Frontal cortex (tissue), 4 donors: ENCODE measurements around the gene HNRNPDL. TPM values are rescaled to one million over a fixed set of nuclear protein-coding genes. Genes with fewer than 3 reads are reported as not detected.
A peak's percentile ranks its signal among the peaks of the same experiment; 100 is the strongest.
"Not testable (repeated sequence)": the region's sequence is repeated elsewhere in the genome, so short reads cannot be mapped to it uniquely, and the experiment has no call there.

Experiments used
- DNase-seq, 2 donors: peaks; one replicate each; pipeline ENCODE4 v3.0.0; 2012; ENCODE audit warnings: low spot score in 2 of 2
- FAIRE-seq: peaks from 2 replicates; lab custom pipeline; 2012; peaks lifted over from hg19 to GRCh38; lab: Jason Lieb, UNC
- total RNA-seq: library from RNA; depleted of rRNA; stranded (reverse); fragments of >200 nt; gene quantifications from one replicate; pipeline ENCODE4 v1.2.3, GENCODE V29; 2014
- donor health status: control.
- donor health status: control.
- donor health status: control.

HNRNPDL gene
- total RNA-seq = 314 TPM

DNA sequence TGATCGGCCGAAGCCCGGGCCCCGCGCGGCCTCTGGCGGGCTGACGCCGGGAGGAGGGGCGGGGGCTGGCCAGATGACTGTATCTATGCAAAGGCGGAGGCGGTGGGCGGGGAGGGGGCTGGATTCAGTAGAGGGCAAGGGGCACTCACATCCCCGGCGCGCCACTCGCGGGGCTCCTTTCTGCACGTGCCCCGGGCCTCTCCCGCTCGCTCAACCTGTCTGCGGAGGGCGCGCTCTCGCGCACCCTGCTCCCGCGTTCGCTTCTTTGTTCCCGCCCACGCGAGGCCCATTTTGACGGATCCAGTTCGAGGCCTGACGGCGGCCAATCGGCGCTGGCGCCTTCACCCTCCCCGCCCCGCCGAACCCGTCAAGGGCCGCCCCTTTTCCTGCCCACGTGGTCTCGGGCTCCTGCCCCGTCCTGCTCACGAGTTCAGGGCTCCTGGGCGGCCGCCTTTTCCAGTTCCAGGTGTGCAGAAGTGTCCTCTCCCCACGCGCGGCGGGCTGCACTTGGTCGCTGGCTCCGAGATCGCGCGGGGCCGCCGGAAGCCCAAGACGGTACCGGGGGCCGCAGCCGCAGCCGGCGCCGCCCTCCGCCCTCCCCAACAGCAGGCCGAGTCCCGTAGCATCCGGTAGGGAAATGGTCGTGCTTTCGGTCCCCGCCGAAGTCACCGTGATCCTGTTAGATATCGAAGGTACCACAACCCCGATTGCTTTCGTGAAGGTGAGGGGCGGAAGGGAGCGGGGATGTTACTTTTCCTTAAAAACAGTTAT is at the start of gene HNRNPDL, which contains the start of gene ENOPH1:
TSS of gene HNRNPDL (minus strand) at position 270 of the 771 bp plus-strand sequence. CDS start 772 bp downstream, outside the sequence.
TSS of gene ENOPH1 (plus strand) at position 398 of the 771 bp plus-strand sequence. CDS start at position 638, 240 bp downstream.
- DNase-seq (peak; percentile 96 to 97), FAIRE-seq (no peak)

GRCh38 chr4:82479562-82479961 is 49.3 kb upstream of the HNRNPDL start:
- FAIRE-seq = no peak
- no peak for DNase-seq

DNA sequence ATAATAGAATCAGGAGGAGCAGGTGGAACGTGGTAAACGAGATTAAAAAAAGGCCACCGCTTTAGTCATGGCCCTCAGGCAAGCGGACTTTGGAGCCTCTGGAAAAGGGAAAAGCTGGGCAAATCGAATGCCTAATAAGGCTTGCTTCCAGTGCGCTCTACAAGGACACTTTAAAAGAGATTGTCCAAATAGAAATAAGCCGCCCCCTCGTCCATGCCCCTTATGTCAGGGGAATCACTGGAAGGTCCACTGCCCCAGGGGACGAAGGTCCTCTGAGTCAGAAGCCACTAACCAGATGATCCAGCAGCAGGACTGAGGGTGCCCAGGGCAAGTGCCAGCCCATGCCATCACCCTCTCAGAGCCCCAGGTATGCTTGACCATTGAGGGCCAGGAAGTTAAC is 47.2 kb upstream of the HNRNPDL start:
- FAIRE-seq = not testable (repeated sequence)

GRCh38 chr4:82475931-82476330 is 45.7 kb upstream of the HNRNPDL start:
- FAIRE-seq, DNase-seq: not testable (repeated sequence)

More for the DNA sequence above, 47.2 kb upstream of the HNRNPDL start:
- not testable (repeated sequence) for DNase-seq

- DNase-seq = no peak
- no peak for FAIRE-seq
Observed at GRCh38 chr4:82473621-82474164, 43.4 kb upstream of the HNRNPDL start.

DNA sequence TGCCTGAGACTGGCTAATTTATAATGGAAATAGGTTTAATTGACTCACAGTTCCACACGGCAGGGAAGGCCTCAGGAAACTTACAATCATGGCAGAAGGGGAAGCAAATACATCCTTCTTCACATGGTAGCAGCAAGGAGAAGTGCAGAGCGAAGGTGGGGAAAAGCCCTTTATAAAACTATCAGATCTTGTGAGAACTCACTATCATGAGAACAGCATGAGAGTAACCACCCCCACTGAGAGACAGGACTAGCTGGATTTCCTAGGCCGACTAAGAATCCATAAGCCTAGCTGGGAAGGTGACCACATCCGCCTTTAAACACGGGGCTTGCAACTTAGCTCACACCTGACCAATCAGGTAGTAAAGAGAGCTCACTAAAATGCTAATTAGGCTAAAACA is 42.8 kb upstream of the HNRNPDL start:
- DNase-seq, FAIRE-seq: not testable (repeated sequence)

GRCh38 chr4:82469791-82470345 is 39.6 kb upstream of the HNRNPDL start:
- FAIRE-seq = no peak
- no peak for DNase-seq

DNA sequence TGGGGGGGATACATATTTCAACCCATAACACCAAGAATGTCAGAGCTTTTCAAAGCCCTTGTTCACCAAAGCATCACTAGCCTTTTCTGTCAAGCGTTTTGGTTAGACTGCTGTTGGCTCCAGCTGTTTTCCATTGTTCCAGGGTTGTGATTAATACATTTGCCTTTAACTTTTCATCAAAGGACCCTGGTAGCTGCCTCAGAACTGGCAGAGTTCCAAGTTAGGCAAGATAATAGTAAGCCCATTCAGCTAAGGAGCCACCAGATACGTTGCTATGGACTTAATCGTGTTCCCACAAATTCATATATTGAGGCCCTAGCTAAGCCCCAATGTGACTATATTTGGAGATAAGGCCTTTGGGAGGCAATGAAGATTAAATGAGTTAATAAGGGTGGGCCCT is 37.2 kb upstream of the HNRNPDL start:
- DNase-seq (no peak), FAIRE-seq (no peak)

GRCh38 chr4:82463221-82463620 is 33.0 kb upstream of the HNRNPDL start:
- FAIRE-seq (no peak), DNase-seq (no peak)

DNA sequence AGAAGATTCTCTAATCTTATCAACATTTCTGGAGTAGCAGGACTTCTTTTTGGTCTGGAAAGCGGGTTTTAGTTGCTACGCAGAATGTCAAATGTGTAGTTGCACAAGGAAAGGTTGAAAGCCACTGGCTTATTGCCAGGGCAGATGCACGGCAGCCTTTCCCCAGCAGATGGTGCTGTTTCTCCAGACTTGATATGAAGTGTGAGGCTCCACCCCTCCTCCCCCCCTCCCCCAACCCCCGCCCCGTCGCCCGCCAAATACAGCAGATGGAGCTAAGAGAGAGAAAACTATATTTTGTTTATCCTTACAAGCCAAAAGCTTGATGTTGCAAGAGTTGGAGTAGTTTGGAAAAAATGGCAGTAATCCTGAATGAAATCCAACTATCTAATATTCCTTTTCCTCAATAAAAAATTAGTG is 32.2 kb upstream of the HNRNPDL start:
- DNase-seq (peak; percentile 65 to 79), FAIRE-seq (no peak)

- FAIRE-seq = no peak
Observed at GRCh38 chr4:82461710-82462109, 31.4 kb upstream of the HNRNPDL start.

GRCh38 chr4:82458729-82459128 is 28.5 kb upstream of the HNRNPDL start:
- no peak for DNase-seq
- no peak for FAIRE-seq

More at GRCh38 chr4:82461710-82462109, 31.4 kb upstream of the HNRNPDL start:
- DNase-seq = no peak

DNA sequence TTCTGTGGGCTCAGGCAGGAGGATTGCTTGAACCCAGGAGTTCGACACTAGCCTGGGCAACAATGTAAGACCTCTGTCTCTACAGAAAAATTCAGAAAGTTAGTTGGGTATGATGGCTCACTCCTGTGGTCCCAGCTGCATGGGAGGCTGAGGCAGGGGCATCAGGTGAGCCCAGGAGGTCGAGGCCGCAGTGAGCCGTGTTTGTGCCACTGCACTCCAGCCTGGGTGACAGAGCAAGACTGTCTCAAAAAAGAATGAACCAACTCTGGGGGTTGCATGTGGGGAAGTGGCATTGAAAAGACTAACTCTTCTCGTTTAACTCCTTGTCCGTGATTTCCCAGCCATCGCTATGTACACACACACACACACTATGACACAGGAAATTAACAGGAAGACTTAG is 27.0 kb upstream of the HNRNPDL start:
- no peak for FAIRE-seq

DNA sequence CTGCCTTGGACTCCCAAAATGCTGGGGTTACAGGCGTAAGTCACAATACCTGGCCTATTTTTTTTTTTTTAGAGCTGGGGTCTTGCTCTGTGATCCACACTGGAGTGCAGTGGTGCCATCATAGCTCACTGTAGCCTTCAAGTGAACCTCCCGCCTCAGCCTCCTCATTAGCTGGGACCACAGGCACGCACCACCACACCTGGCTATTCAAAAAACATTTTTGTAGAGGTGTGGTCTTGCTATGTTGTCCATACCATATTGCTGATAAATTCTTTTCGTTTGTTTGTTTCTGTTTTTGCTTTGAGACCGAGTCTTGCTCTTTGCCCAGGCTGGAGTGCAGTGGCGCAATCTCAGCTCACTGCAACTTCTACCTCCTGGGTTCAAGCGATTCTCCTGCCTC is 21.8 kb upstream of the HNRNPDL start:
- no peak for DNase-seq
- no peak for FAIRE-seq

More for the DNA sequence above, 27.0 kb upstream of the HNRNPDL start:
- no peak for DNase-seq

GRCh38 chr4:82450966-82451755 is 20.9 kb upstream of the HNRNPDL start:
- DNase-seq = no peak
- no peak for FAIRE-seq

DNA sequence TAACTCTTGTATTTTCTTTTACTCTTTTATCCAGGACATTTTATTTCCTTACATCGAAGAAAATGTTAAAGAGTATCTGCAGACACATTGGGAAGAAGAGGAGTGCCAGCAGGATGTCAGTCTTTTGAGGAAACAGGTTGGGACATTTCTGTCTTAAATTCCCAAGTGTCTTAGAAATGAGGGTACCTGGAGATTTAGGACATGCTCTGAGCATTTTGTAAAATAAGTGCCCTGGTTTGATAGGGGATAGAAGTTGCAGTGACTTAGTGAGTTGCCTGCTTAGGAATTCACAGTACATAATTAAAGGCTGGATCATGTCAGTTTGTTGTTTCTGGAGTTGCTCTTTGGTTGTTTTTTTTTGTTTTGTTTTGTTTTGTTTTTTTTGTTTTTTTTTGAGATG is 17.6 kb upstream of the HNRNPDL start:
- FAIRE-seq (no peak), DNase-seq (no peak)

- no peak for DNase-seq
- FAIRE-seq = no peak
Observed at GRCh38 chr4:82439088-82439487, 8.8 kb upstream of the HNRNPDL start.

GRCh38 chr4:82437285-82438005 is 7.2 kb upstream of the HNRNPDL start:
- no peak for FAIRE-seq
- DNase-seq = no peak

GRCh38 chr4:82436780-82437179 is 6.5 kb upstream of the HNRNPDL start:
- no peak for DNase-seq
- FAIRE-seq = no peak

DNA sequence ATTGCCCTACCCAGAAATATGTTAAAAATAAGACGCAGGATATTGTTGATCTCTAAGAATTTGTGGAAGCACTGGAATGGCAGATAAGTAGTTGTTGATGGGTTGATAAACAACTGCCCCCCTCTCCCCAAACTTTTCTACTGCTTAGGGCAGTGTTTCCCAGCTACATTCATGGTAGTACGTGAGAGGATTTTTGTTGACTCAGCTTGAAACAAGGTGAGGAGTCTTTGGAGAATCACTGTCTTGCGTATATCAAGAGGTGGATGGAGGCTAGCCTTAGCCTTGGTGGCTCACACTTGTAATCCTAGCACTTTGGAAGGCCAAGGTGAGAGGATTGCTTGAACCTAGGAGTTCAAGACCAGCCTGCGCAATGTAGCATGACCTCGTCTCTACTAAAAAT is 5.9 kb upstream of the HNRNPDL start:
- DNase-seq (no peak), FAIRE-seq (no peak)
